Measurements from ENCODE around the gene AUTS2.

The AUTS2 gene

DNA sequence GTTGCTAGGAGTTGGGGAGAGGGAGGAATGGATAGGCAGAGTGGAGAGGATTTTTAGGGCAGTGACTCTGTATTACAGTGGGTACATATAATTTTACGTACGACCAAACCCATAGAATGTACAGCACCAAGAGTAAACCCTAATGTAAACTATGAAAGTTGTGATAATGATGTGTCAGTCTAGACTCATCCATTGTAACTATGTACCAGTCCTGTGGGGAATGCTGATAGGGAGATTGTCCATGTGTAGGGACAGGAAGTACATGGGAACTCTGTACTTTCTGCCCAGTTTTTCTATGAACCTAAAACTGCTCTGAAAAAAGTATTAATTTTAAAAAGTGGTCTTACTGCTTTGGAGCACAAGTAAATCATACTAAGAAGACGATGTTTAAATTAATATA, 441.8 kb downstream of the AUTS2 start:
- no peaks in the 10 kb centered on the region for H3K36me3 Mint-ChIP-seq

GRCh38 chr7:70040970-70041766, 442.9 kb downstream of the AUTS2 start:
- H3K4me3 Mint-ChIP-seq, result no peak overlapping the region
- H3K36me3 Mint-ChIP-seq, result no peaks in the 10 kb centered on the region
- H3K4me1 Mint-ChIP-seq (ENCODE audit: low read depth), result no peaks in the 10 kb centered on the region
- H3K27ac Mint-ChIP-seq, result no peak overlapping the region
- no peaks in the 10 kb centered on the region for H3K9me3 Mint-ChIP-seq (ENCODE audit: low read depth)
- no peaks in the 10 kb centered on the region for H3K27me3 Mint-ChIP-seq

More for the DNA sequence above, 441.8 kb downstream of the AUTS2 start:
- H3K27me3 Mint-ChIP-seq, result no peaks in the 10 kb centered on the region
- no peak overlapping the region for H3K27ac Mint-ChIP-seq
- no peak overlapping the region for H3K4me3 Mint-ChIP-seq
- no peaks in the 10 kb centered on the region for H3K4me1 Mint-ChIP-seq (ENCODE audit: low read depth)
- no peaks in the 10 kb centered on the region for H3K9me3 Mint-ChIP-seq (ENCODE audit: low read depth)

- Mint-ChIP-seq H3K9me3 (ENCODE audit: low read depth) (no peaks in the 10 kb centered on the region), H3K27ac (no peak overlapping the region), H3K36me3 (no peaks in the 10 kb centered on the region), H3K4me1 (ENCODE audit: low read depth) (no peaks in the 10 kb centered on the region), H3K4me3 (no peak overlapping the region), H3K27me3 (no peaks in the 10 kb centered on the region)
These were observed 444.3 kb downstream of the AUTS2 start for GRCh38 chr7:70042533-70042932.

DNA sequence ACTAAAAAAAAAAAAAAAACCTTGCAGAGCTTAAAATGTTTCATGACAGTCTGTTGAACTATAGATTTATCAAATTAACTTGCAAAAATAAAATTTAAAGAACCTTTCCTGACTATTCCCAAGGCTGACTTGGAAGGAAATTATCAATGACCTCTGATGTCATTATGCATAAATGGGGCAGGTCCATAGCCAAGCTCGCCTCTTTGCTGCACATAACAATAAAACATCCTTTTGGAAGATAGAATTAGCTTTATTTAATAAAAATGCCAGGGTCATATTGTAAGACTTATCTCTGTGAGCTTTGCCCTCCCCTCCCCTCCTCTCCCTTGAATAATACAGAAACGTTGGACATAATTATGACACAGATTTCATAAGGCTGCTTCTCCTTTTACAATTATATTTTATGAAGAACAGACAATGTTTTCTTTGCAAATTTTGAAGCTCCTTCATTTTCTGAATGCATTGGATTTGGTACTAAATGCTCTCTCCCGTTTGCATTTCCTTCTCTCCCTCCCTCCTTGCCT, 444.8 kb downstream of the AUTS2 start:
- Mint-ChIP-seq H3K27me3 (no peaks in the 10 kb centered on the region), H3K4me1 (ENCODE audit: low read depth) (no peaks in the 10 kb centered on the region), H3K36me3 (no peaks in the 10 kb centered on the region), H3K4me3 (no peak overlapping the region), H3K9me3 (ENCODE audit: low read depth) (no peaks in the 10 kb centered on the region), H3K27ac (no peak overlapping the region)

DNA sequence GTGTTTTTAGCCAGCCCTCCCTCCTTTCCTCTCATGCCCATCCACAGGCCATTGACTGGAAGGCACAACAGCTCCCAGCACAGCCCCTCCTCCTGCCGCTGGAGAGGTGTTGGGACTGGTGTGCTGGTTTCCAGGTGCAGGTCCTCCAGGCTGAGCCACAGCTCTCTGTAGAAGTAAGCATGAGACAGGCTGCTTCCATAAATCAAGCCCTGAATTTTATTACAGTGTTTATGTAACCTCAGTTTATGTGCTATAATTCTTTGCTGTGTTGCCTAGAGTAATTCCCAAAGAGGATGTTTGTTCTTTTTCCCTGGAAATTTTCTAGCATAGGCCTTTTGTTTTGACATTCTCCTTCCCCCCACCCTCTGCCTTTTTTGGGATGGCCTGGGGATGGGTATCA, 445.8 kb downstream of the AUTS2 start:
- Mint-ChIP-seq H3K4me3 (no peak overlapping the region), H3K27me3 (no peaks in the 10 kb centered on the region), H3K27ac (no peak overlapping the region), H3K4me1 (ENCODE audit: low read depth) (no peaks in the 10 kb centered on the region), H3K9me3 (ENCODE audit: low read depth) (no peaks in the 10 kb centered on the region), H3K36me3 (no peaks in the 10 kb centered on the region)

GRCh38 chr7:70044525-70044924, 446.2 kb downstream of the AUTS2 start:
- Mint-ChIP-seq H3K36me3 (no peaks in the 10 kb centered on the region), H3K9me3 (ENCODE audit: low read depth) (no peaks in the 10 kb centered on the region), H3K4me1 (ENCODE audit: low read depth) (no peaks in the 10 kb centered on the region), H3K27ac (no peak overlapping the region), H3K27me3 (no peaks in the 10 kb centered on the region), H3K4me3 (no peak overlapping the region)

DNA sequence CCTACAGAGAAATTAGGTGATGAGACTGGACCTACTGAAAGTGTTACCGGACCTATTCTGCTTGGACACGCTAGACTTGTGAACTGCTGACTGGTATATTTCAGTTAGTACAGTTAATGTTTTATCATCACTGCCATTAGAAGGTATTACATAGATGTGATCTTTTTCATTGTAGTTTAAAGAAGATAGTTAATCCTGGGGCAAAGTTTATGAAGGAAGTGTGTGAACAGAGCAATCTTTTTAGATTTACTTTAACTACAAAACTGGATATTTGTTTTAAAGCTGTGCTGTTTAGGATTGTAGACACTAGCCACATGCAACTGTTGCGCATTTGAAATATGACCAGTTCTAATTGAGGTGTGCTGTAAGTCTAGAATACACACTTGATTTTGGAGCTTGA, 446.7 kb downstream of the AUTS2 start:
- H3K36me3 Mint-ChIP-seq, result no peaks in the 10 kb centered on the region
- H3K9me3 Mint-ChIP-seq (ENCODE audit: low read depth), result no peaks in the 10 kb centered on the region
- no peak overlapping the region for H3K4me3 Mint-ChIP-seq
- H3K27me3 Mint-ChIP-seq, result no peaks in the 10 kb centered on the region
- H3K27ac Mint-ChIP-seq, result no peak overlapping the region
- H3K4me1 Mint-ChIP-seq (ENCODE audit: low read depth), result no peaks in the 10 kb centered on the region

DNA sequence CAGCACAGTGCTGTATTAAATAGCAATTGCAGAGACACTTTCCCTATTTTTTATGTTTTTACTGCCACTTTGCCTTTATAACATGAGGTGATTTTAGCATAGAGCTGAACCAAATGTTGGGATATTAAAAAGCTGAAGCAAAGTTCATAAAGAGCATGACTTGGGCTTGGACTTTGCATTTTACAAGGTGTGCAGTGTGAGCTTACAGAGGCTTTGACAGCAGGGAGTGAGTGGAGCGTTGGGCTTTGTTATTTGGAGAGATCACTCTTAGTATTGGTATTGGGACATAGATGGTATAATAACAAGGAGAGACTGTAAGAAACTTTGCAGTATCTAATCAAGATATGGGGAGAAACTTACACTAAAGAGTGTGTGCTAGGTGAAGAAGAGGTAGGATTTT, 449.1 kb downstream of the AUTS2 start:
- Mint-ChIP-seq H3K4me1 (ENCODE audit: low read depth) (no peaks in the 10 kb centered on the region), H3K4me3 (no peak overlapping the region)

GRCh38 chr7:70047891-70048448, 449.7 kb downstream of the AUTS2 start:
- no peaks in the 10 kb centered on the region for H3K9me3 Mint-ChIP-seq (ENCODE audit: low read depth)
- H3K36me3 Mint-ChIP-seq, result no peaks in the 10 kb centered on the region
- H3K27ac Mint-ChIP-seq, result no peak overlapping the region
- H3K27me3 Mint-ChIP-seq, result no peaks in the 10 kb centered on the region
- no peaks in the 10 kb centered on the region for H3K4me1 Mint-ChIP-seq (ENCODE audit: low read depth)
- H3K4me3 Mint-ChIP-seq, result no peak overlapping the region

More for the DNA sequence above, 449.1 kb downstream of the AUTS2 start:
- no peaks in the 10 kb centered on the region for H3K9me3 Mint-ChIP-seq (ENCODE audit: low read depth)
- no peaks in the 10 kb centered on the region for H3K36me3 Mint-ChIP-seq
- no peak overlapping the region for H3K27ac Mint-ChIP-seq
- no peaks in the 10 kb centered on the region for H3K27me3 Mint-ChIP-seq

- Mint-ChIP-seq H3K4me1 (ENCODE audit: low read depth) (no peaks in the 10 kb centered on the region), H3K27me3 (no peaks in the 10 kb centered on the region), H3K27ac (no peak overlapping the region), H3K4me3 (no peak overlapping the region), H3K36me3 (no peaks in the 10 kb centered on the region), H3K9me3 (ENCODE audit: low read depth) (no peaks in the 10 kb centered on the region)
These were observed 453.5 kb downstream of the AUTS2 start for GRCh38 chr7:70051726-70052125.

- no peaks in the 10 kb centered on the region for H3K27me3 Mint-ChIP-seq
- no peaks in the 10 kb centered on the region for H3K4me1 Mint-ChIP-seq (ENCODE audit: low read depth)
- H3K9me3 Mint-ChIP-seq (ENCODE audit: low read depth), result no peaks in the 10 kb centered on the region
- no peaks in the 10 kb centered on the region for H3K36me3 Mint-ChIP-seq
- H3K4me3 Mint-ChIP-seq, result no peak overlapping the region
- no peak overlapping the region for H3K27ac Mint-ChIP-seq
These were observed 454.4 kb downstream of the AUTS2 start for GRCh38 chr7:70052691-70053090.

- H3K9me3 Mint-ChIP-seq (ENCODE audit: low read depth), result no peaks in the 10 kb centered on the region
- H3K4me3 Mint-ChIP-seq, result no peak overlapping the region
These were observed 455.1 kb downstream of the AUTS2 start for GRCh38 chr7:70053421-70053820.

DNA sequence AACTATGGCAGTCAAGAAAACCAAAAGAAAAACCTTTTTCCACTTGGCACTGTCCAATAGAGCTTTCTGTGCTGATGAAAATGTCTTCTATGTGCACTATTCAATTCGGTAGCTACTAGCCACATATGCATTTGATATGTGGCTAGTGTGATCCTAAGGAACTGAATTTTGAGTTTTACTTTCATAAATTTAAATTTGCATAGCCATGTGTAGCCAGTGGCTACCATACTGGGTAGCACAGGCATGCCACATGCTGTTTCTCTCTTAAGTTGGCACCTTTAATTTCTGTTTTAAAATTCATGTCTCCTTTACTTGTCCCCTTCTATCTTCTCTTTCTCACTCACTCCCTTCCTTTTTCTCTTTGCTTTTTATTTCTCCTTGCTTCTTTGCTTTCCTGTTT, 455.7 kb downstream of the AUTS2 start:
- Mint-ChIP-seq H3K4me3 (no peak overlapping the region), H3K36me3 (no peaks in the 10 kb centered on the region), H3K27me3 (no peaks in the 10 kb centered on the region), H3K4me1 (ENCODE audit: low read depth) (no peaks in the 10 kb centered on the region), H3K27ac (no peak overlapping the region), H3K9me3 (ENCODE audit: low read depth) (no peaks in the 10 kb centered on the region)

More at GRCh38 chr7:70053421-70053820, 455.1 kb downstream of the AUTS2 start:
- Mint-ChIP-seq H3K4me1 (ENCODE audit: low read depth) (no peaks in the 10 kb centered on the region), H3K27me3 (no peaks in the 10 kb centered on the region), H3K27ac (no peak overlapping the region), H3K36me3 (no peaks in the 10 kb centered on the region)

DNA sequence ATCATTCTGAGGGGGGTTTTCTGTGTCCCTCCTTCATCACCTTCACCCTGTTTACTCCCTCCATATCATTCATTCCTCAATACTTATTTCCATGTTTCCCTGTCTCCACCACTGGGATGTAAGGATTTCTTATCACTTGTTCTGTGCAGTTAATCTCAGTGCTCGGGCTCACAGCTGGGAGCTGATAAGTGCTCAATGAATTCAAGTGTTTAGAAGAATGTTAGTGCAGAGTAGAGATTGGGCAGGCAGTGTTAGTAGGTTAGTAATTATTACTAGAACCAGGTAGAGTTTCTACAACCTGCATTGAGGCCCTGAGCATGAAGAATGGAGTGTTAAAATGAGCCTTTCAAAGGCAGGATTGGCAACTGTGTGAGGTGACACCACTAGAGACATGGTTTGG, 458.1 kb downstream of the AUTS2 start:
- Mint-ChIP-seq H3K27ac (no peak overlapping the region), H3K27me3 (no peaks in the 10 kb centered on the region), H3K4me3 (no peak overlapping the region), H3K36me3 (no peaks in the 10 kb centered on the region), H3K4me1 (ENCODE audit: low read depth) (no peaks in the 10 kb centered on the region), H3K9me3 (ENCODE audit: low read depth) (no peaks in the 10 kb centered on the region)

DNA sequence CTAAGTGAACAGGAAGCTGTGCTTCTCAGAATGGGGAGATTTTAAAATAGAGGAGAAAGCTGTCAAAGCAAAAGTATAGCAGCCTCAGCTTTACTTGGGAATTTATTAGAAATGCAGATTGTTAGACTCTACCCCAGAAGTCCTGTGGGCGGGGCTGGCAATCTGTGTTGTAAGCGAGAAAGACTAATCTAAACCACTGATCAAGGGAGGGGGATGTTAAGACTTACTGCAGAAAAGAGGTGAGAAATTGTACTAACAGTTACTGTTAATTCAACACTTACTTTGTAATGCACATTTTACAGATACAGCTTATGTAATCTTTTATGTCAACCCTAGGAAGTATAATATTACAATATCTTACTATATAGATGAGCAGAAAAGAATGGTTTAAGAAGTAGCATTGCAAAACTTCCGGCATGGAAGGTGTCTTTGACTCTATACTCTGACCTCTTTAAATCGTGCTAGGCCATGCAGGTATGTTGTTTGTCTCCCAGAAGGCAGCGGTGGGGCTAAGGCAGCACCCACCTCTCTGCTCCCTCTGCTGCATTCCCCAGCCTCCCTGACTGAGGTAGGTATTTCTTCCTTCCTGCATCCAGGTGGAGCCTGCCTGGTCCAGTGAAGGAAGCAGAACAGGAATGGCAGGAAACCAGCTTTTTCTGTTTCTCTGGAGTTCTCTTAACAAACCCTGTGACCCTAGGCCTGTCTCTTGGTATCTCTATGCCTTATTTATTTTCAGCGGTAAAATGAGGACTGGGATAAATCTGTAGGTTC, 462.2 kb downstream of the AUTS2 start:
- Mint-ChIP-seq H3K36me3 (no peaks in the 10 kb centered on the region), H3K4me1 (ENCODE audit: low read depth) (no peaks in the 10 kb centered on the region), H3K27ac (no peak overlapping the region), H3K27me3 (no peaks in the 10 kb centered on the region), H3K9me3 (ENCODE audit: low read depth) (no peaks in the 10 kb centered on the region), H3K4me3 (no peak overlapping the region)
